AG08396 (cell line): ENCODE measurements around the gene TMC4.
"Not testable (repeated sequence)": the region's sequence is repeated elsewhere in the genome, so short reads cannot be mapped to it uniquely, and the experiment has no call there.

Experiments used
- DNase-seq: peaks from one replicate; pipeline ENCODE4 v3.0.0; 2012; ENCODE audit warnings: low spot score, mixed read lengths

Gene TMC4

GRCh38 chr19:54179921-54180461 is 7.0 kb upstream of the TMC4 start:
- DNase-seq, result peak; percentile 60

DNA sequence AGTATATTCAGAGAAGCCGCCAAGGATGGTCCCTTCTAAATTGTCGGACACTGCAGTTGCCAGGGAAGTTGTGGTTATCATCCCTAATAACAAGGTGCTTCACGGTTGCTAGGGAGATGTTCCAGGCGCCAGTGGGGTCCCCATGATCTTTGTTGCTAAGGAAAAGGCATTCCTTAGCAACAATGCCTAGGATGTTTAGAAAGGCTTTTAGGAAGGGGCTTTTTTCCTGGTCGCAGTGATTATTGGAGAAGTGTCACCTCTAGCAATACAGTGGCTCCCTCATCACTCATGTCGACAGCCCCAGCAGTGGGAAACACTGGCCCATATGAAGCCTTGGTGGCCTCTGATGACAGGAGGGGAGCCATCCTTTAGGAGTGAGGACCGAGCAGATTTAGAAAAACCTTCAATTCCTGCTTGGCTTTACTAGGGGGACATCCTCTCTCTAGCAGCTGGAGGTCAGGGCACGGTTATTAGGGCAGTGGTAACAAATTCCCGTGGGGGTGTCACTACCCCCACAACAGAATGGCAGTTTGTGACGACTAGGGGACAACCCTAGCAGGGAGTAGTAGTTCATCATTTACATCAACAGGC is 6.4 kb upstream of the TMC4 start:
- no peak for DNase-seq

- DNase-seq, result no peak
These were observed 5.8 kb upstream of the TMC4 start for GRCh38 chr19:54178581-54179261.

- no peak for DNase-seq
These were observed 1.2 kb upstream of the TMC4 start for GRCh38 chr19:54173951-54174834.

GRCh38 chr19:54173359-54173699 is 369 bp upstream of the TMC4 start:
- DNase-seq, result no peak

GRCh38 chr19:54171736-54172431 is 1.1 kb downstream of the TMC4 start:
- not testable (repeated sequence) for DNase-seq

GRCh38 chr19:54169149-54169740 is 3.7 kb downstream of the TMC4 start:
- no peak for DNase-seq

- peak; percentile 91 for DNase-seq
These were observed 4.6 kb downstream of the TMC4 start for GRCh38 chr19:54168174-54168917.

DNA sequence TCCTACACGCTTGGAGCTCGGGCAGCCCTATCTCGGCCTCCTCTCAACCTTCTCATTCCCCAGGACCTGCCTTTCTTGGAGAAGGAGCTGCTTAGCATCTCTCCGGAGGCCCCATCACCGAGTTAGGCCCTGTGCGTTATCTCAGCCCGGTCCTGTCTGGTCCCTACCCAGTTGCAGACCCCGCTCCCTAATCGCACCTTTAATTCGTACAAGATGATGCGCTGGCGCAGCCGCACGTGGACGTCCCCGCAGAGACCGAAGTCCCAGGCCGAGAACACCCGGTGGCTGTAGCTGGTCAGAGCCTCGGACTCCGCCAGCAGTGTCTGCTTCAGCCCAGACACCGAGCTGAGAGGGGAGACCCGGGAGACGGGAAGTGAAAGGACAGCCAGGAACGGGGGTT is 7.7 kb downstream of the TMC4 start:
- DNase-seq, result no peak

DNA sequence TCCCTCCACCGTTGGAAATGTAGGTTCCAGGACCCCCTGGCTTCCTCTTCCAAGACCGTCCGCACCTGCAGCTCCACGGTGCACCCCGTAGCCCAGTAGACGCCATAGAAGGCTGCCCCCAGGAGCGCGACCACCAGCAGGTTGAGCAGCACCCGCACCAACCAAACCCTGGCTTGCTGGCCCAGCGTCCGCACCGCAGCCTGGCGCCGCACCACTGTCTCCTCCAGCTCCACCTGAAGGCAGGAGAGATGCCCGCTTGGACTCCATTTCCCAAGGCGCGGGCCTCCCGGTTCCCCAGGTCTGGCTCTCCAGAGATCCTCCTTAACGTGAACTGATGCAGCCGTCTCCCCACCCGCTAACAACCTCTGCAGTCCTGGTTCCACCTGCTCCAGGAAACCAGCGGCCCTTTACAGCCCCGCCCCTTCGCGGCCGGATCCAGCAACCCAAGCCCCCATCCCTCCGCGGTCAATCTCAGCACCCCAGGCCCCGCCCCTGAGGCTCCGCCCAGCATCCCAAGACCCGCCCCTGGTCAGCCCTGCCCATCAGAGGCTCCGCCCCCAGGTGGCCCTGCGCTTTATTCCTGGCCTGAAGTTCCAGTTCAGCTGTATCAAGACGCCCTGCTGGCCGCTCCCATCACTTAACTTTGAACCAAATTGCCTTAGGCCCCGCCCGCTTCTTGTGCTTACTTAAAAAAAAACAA is 8.4 kb downstream of the TMC4 start:
- DNase-seq, result peak; percentile 86

DNA sequence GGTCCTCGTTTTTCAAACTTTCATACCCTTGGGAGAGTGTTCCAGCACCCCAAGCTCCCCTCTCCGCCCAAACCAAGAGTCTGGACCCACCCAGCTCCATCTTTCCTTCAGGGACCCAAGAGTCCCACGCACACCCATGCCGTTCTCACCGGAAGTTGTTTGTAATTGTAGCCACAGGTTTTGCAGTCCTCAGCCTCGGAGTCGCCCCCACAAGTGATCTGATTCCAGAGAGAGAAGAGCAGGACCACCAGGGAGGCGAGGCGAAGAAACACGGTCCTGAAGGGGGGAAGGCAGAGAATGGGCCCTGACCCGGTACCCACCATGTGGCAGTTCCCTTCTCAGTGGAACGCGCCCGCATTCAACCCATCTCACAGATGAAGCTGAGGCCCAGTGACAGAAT is 10.1 kb downstream of the TMC4 start:
- DNase-seq, result no peak

DNA sequence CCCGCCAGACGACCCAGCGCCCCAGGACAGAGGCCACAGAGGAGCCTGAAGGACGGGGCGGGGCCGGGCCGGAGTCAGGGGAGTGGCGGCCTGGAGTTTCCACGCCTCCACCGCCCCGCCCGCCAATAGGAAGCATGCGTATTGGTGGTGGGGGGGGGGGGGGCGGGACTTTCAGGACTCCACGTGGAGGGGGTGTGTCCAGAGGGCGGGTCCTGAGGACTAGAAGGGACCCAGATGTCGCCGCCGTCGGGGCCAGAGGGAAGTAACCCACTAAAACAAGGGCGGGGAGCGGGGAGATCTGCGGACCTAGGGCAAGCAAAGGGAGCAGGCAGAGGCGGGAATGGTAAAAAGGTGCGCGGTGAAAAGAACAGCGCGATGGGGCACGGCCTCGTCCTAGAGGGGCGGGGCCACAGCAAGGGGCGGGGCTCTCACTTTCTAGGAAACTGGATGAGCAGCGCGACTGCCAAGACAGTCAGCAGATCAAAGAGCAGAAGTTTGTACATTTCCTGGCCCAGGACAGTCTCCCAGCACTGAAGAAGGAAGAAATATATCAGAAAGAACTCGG is 10.6 kb downstream of the TMC4 start:
- DNase-seq, result peak; percentile 90

DNA sequence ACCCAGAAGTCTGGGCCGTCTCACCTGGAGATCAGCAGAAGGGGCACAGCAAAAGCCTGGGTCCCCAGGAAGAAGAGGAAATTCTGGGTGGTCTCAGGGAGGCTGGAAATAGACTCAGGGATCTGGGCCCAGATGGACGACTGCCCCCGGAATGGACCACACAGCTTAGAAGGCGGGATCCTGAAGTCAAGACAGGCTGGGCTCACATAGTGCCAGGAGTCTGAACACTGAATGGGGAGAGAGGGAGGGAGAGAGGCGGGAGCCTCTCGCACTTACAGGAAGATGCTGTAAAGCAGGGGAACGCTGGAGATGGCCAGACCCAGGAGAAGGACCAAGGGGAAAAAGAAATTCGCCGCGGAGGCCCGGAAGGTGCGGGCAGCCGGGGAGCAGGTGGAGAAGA is 12.1 kb downstream of the TMC4 start:
- DNase-seq, result no peak

GRCh38 chr19:54160182-54160811 is 12.7 kb downstream of the TMC4 start:
- peak; percentile 34 for DNase-seq

DNA sequence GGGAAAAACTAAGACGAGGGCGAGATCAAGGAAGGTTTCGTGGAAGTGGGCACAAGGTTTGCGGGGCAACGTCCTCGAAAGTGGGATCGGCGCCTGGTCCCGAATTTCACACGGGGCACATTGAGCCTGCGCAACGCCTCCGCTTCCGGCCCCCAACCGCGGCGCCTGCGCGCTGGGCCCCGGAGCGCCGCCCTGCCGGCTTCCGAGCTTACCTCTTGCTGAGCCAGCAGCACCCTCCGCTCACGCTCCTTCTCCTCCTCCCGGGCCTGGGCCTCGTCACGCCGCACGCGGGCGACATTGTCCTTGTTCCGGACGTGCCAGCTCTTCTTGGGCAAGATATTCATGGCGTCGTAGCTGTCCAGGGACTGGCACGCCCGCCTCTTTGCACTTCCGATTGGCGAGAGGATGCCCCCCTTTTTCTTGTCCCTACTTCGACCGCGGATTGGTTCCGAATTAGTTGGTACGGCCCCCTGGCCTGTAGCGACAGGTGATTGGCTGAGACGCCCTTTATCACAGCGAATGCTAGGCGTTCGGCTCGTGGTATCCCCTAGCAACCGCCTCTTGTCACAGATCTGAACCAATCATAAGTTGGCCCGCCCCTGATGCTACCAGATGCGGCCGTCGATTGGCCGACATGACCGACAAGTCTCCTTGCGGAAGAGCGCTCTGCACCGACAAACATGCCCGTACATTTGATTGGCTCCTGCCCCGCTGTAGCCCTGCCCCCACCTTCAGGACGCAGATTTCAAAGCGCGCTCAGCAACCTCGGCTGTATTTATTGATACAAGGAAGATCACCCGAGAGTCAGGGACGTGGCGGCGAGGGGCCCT is 13.4 kb downstream of the TMC4 start, which contains the start of gene LENG1:
TSS of gene LENG1 (minus strand) at position 370 of the 830 bp plus-strand sequence. CDS start at position 344, 26 bp downstream.
- peak; percentile 99 for DNase-seq

DNA sequence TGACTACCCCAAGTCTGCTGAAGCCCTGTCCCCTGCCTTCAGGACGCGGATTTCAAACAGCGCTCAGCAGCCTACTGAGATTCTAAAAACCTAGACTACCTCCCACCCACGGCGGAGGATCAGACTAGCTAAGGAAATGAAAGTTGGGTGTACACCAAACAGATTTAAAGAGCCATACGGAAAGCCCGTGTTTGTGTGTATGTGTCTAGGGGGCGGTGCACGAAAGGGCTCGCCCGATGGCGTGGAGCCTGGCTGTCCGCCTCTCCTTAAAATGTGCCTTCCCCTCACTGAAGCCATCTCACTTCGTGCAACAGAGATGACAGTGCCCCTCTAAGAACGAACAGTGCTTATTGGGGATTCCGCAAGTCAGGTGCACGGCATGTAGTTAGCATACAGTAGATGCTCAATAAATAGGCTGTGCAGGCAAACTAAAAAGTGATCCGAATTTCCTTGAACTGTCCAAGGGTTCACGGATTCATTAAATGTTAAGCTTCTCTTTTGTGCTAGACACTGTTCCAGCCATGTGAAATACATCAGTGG is 14.1 kb downstream of the TMC4 start:
- peak; percentile 43 for DNase-seq

- DNase-seq, result no peak
These were observed 16.0 kb downstream of the TMC4 start for GRCh38 chr19:54156953-54157352.

- no peak for DNase-seq
These were observed 16.5 kb downstream of the TMC4 start for GRCh38 chr19:54156490-54156889.
